Activated B cell treated with CpG ODN at 0.5 μM for 24 hours (primary cell): Measurements from ENCODE around the gene ASRGL1. TPM values are rescaled to one million over a fixed set of nuclear protein-coding genes. Genes with fewer than 3 reads are reported as not detected.
A peak's percentile ranks its signal among the peaks of the same experiment; 100 is the strongest.

ENCODE experiments used
- ATAC-seq: fragments of 200-7000 bp; cut with Tn5 transposase; one replicate; pipeline ENCODE4 v1.10.0; 2021; ENCODE audit warnings: low read depth, mild to moderate bottlenecking, moderate library complexity
- CTCF ChIA-PET: fragments of 350-600 bp; sonication (Branson Sonifier 250); formaldehyde crosslinking; loops from one replicate; lab custom pipeline; 2021; ENCODE audit warnings: antibody characterized with exemption; lab: Charles Lee
- POLR2A ChIA-PET: fragments of 350-600 bp; sonication (Branson Sonifier 250); formaldehyde crosslinking; loops from one replicate; lab custom pipeline; 2021; ENCODE audit warnings: antibody characterized with exemption; lab: Charles Lee
- DNase-seq: peaks from one replicate; pipeline ENCODE4 v3.0.0; 2022
- H3K27ac Mint-ChIP-seq: one replicate; pipeline ENCODE4 v1.8.0; 2020; ENCODE audit warnings: mixed read lengths
- H3K27me3 Mint-ChIP-seq: one replicate; pipeline ENCODE4 v1.8.0; 2021; ENCODE audit warnings: mixed read lengths
- H3K36me3 Mint-ChIP-seq: one replicate; pipeline ENCODE4 v1.8.0; 2021; ENCODE audit warnings: low read depth, mixed read lengths
- H3K4me1 Mint-ChIP-seq: one replicate; pipeline ENCODE4 v1.8.0; 2021; ENCODE audit warnings: mixed read lengths
- H3K4me3 Mint-ChIP-seq: one replicate; pipeline ENCODE4 v1.8.0; 2020; ENCODE audit warnings: mild to moderate bottlenecking, mixed read lengths
- H3K9me3 Mint-ChIP-seq: one replicate; pipeline ENCODE4 v1.8.0; 2020; ENCODE audit warnings: mixed read lengths
- CTCF ChIP-seq: fragments of 200-600 bp; IDR thresholded peaks from one replicate; pipeline ENCODE4 v1.8.0; 2022; ENCODE audit warnings: antibody characterized with exemption, mild to moderate bottlenecking
- intact Hi-C: fragments of 100-400 bp; cut with micrococcal nuclease; formaldehyde crosslinking; loops from one replicate; pipeline ENCODE4 v1.15.1; 2024
- total RNA-seq: library from RNA; stranded (reverse); gene quantifications from 2 replicates; pipeline ENCODE4 v1.2.3, GENCODE V29; 2022

Gene ASRGL1
- total RNA-seq, 1 donor from 2014 or later = 0.98 TPM

GRCh38 chr11:62428871-62429560, 91.8 kb downstream of the ASRGL1 start:
- H3K27me3 Mint-ChIP-seq = no peaks in the 10 kb centered on the region
- TF ChIP-seq CTCF = no peak
- H3K36me3 Mint-ChIP-seq = no peaks in the 10 kb centered on the region
- DNase-seq (no peak), ATAC-seq (no peak)
- peaks cover 37% of the 10 kb centered on the region for H3K4me1 Mint-ChIP-seq
- ChIA-PET POLR2A (interaction anchor here (0.6 to 0.7 kb wide), 3 partner anchors 9 to 280 kb away, joined by 3 read pairs; no protein-coding TSS in a partner anchor), CTCF (interaction anchor here (0.6 to 3.5 kb wide), 2 partner anchors 114 to 319 kb away, joined by 3 to 14 read pairs; no protein-coding TSS in a partner anchor)
- intact Hi-C loops = loop anchor here (10.0 kb wide), 1 partner anchor 336 kb away; the partner anchor contains the start of gene POLR2G
- no peaks in the 10 kb centered on the region for H3K9me3 Mint-ChIP-seq
- peak overlapping the region; percentile 6 for H3K27ac Mint-ChIP-seq
- no peak overlapping the region for H3K4me3 Mint-ChIP-seq

GRCh38 chr11:62430425-62430824, 93.2 kb downstream of the ASRGL1 start:
- no peak overlapping the region for H3K4me3 Mint-ChIP-seq
- no peak for TF ChIP-seq CTCF
- peaks cover 39% of the 10 kb centered on the region for H3K4me1 Mint-ChIP-seq

GRCh38 chr11:62431171-62431901, 94.1 kb downstream of the ASRGL1 start:
- peaks cover 48% of the 10 kb centered on the region for H3K4me1 Mint-ChIP-seq

More at GRCh38 chr11:62430425-62430824, 93.2 kb downstream of the ASRGL1 start:
- CTCF ChIA-PET = no interaction called here
- Mint-ChIP-seq H3K27me3 (no peaks in the 10 kb centered on the region), H3K27ac (no peak overlapping the region), H3K9me3 (no peaks in the 10 kb centered on the region), H3K36me3 (no peaks in the 10 kb centered on the region)
- DNase-seq (no peak), ATAC-seq (no peak)
- intact Hi-C loops = no loop called here
- POLR2A ChIA-PET = no interaction called here

GRCh38 chr11:62432695-62433094, 95.4 kb downstream of the ASRGL1 start:
- CTCF ChIA-PET = no interaction called here
- H3K4me1 Mint-ChIP-seq = peaks cover 44% of the 10 kb centered on the region
- H3K9me3 Mint-ChIP-seq = no peaks in the 10 kb centered on the region

More at GRCh38 chr11:62431171-62431901, 94.1 kb downstream of the ASRGL1 start:
- no peak for ATAC-seq
- intact Hi-C loops = no loop called here
- H3K36me3 Mint-ChIP-seq = no peaks in the 10 kb centered on the region
- no peak overlapping the region for H3K27ac Mint-ChIP-seq
- no peaks in the 10 kb centered on the region for H3K27me3 Mint-ChIP-seq
- H3K9me3 Mint-ChIP-seq = no peaks in the 10 kb centered on the region
- no peak for DNase-seq
- CTCF ChIA-PET = no interaction called here
- no peak overlapping the region for H3K4me3 Mint-ChIP-seq
- POLR2A ChIA-PET = no interaction called here
- no peak for TF ChIP-seq CTCF

More at GRCh38 chr11:62432695-62433094, 95.4 kb downstream of the ASRGL1 start:
- Mint-ChIP-seq H3K27ac (no peak overlapping the region), H3K36me3 (no peaks in the 10 kb centered on the region), H3K27me3 (no peaks in the 10 kb centered on the region), H3K4me3 (no peak overlapping the region)
- no peak for TF ChIP-seq CTCF
- ATAC-seq = no peak
- POLR2A ChIA-PET = interaction anchor here (1.2 kb wide), 1 partner anchor 111 kb away, joined by 3 read pairs; no protein-coding TSS in a partner anchor
- no peak for DNase-seq
- intact Hi-C loops = no loop called here
